Large intestine (tissue), 3 donors: ENCODE data around the gene CYP2A6. TPM values are rescaled to one million over a fixed set of nuclear protein-coding genes. Genes with fewer than 3 reads are reported as not detected.

Source experiments
- DNase-seq, 2 donors: peaks; one replicate each; pipeline versions ENCODE4 v3.0.0 to v3.0.0-alpha.2; 2013
- H3K27ac ChIP-seq: one replicate; pipeline ENCODE4 v1.5.1; 2013; ENCODE audit warnings: low read length
- H3K27me3 ChIP-seq: 2 replicates; pipeline ENCODE4 v1.6.1; 2013; ENCODE audit warnings: low read length; ENCODE audit not compliant: control insufficient read depth, insufficient read depth
- H3K36me3 ChIP-seq: 2 replicates; pipeline ENCODE4 v1.6.1; 2013; ENCODE audit warnings: low read length; ENCODE audit not compliant: control insufficient read depth, insufficient read depth
- H3K4me1 ChIP-seq: one replicate; pipeline ENCODE4 v1.6.1; 2013; ENCODE audit warnings: low read length; ENCODE audit not compliant: control insufficient read depth, insufficient read depth
- H3K4me3 ChIP-seq: one replicate; pipeline ENCODE4 v1.5.1; 2013; ENCODE audit warnings: low read length
- H3K9me3 ChIP-seq: one replicate; pipeline ENCODE4 v1.6.1; 2013; ENCODE audit warnings: mild to moderate bottlenecking, low read depth, low read length, moderate library complexity; ENCODE audit not compliant: control insufficient read depth
- WGBS: methylation state at CpG from one replicate; pipeline ENCODE4 v1.1.5; 2013; ENCODE audit warnings: low lambda C conversion rate; ENCODE audit not compliant: insufficient coverage; 5-methylcytosine and 5-hydroxymethylcytosine counted together
- polyA plus RNA-seq: library from polyadenylated mRNA; unstranded; fragments of 120-200 nt; gene quantifications from one replicate; pipeline ENCODE4 v1.2.1, GENCODE V29; 2013

The CYP2A6 gene
- polyA plus RNA-seq, 1 donor, result 0.07 TPM

- no peak for DNase-seq
- no peaks in the 10 kb centered on the region for H3K9me3 ChIP-seq
- peaks cover 68% of the 10 kb centered on the region for H3K4me1 ChIP-seq
- no peak overlapping the region for H3K4me3 ChIP-seq
- WGBS, result no CpG with 5 or more reads among the region's 18 CpGs
- H3K36me3 ChIP-seq, result peaks cover 58% of the 10 kb centered on the region
- H3K27ac ChIP-seq, result peak overlapping the region; percentile 2
- no peaks in the 10 kb centered on the region for H3K27me3 ChIP-seq
Observed at GRCh38 chr19:40807147-40808020, 42.9 kb downstream of the CYP2A6 start.

GRCh38 chr19:40806423-40807146, 43.7 kb downstream of the CYP2A6 start:
- peaks cover 66% of the 10 kb centered on the region for H3K36me3 ChIP-seq
- H3K27me3 ChIP-seq, result no peaks in the 10 kb centered on the region
- peak; percentile 88 to 89 for DNase-seq
- peak overlapping the region; percentile 3 for H3K27ac ChIP-seq
- H3K4me3 ChIP-seq, result no peak overlapping the region
- no peaks in the 10 kb centered on the region for H3K9me3 ChIP-seq
- H3K4me1 ChIP-seq, result peaks cover 68% of the 10 kb centered on the region
- no CpG with 5 or more reads among the region's 26 CpGs for WGBS

GRCh38 chr19:40805258-40805868, 44.9 kb downstream of the CYP2A6 start:
- H3K27me3 ChIP-seq, result no peaks in the 10 kb centered on the region
- peak overlapping the region; percentile 11 for H3K27ac ChIP-seq
- peaks cover 77% of the 10 kb centered on the region for H3K36me3 ChIP-seq
- peaks cover 74% of the 10 kb centered on the region for H3K4me1 ChIP-seq
- DNase-seq, result no peak
- peaks cover 2% of the 10 kb centered on the region for H3K9me3 ChIP-seq
- H3K4me3 ChIP-seq, result no peak overlapping the region
- no CpG with 5 or more reads among the region's 2 CpGs for WGBS

DNA sequence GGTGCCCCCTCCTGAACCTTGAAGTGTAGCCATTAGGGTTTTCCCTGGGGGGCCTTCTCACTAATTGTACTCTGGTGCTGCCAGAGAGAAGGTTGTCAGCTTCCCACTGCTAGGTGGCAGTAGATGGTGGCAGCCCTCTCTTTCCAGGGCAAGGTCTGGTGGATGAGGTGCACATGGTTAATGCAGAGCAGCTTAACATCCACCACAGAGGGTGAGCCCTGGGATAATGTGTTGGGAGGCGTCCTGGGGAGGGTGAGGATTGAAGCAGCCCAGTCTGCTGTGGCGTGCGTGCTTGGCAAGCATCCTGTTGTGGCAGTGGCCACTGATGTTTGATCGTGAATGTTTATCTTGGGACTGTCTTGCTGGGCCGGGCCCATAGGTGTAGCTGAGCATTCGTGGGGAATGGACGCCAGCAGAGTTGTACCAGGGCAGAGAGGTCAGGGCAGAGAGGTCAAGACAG, 45.4 kb downstream of the CYP2A6 start:
- peaks cover 74% of the 10 kb centered on the region for H3K4me1 ChIP-seq
- no peak overlapping the region for H3K4me3 ChIP-seq
- peaks cover 2% of the 10 kb centered on the region for H3K9me3 ChIP-seq
- WGBS, result no CpG with 5 or more reads among the region's 7 CpGs
- peaks cover 78% of the 10 kb centered on the region for H3K36me3 ChIP-seq
- H3K27ac ChIP-seq, result peak overlapping the region; percentile 6
- no peak for DNase-seq
- H3K27me3 ChIP-seq, result no peaks in the 10 kb centered on the region

GRCh38 chr19:40803857-40804782, 46.1 kb downstream of the CYP2A6 start:
- whole genome bisulfite sequencing, result no CpG with 5 or more reads among the region's 6 CpGs
- peak overlapping the region; percentile 44 for H3K27ac ChIP-seq
- H3K4me1 ChIP-seq, result peaks cover 71% of the 10 kb centered on the region
- peaks cover 2% of the 10 kb centered on the region for H3K9me3 ChIP-seq
- no peak overlapping the region for H3K4me3 ChIP-seq
- H3K36me3 ChIP-seq, result peaks cover 71% of the 10 kb centered on the region
- no peaks in the 10 kb centered on the region for H3K27me3 ChIP-seq
- DNase-seq, result peak; percentile 58 to 70

- H3K4me3 ChIP-seq, result no peak overlapping the region
Observed at GRCh38 chr19:40803170-40803856, 46.9 kb downstream of the CYP2A6 start.

GRCh38 chr19:40802300-40803169, 47.7 kb downstream of the CYP2A6 start:
- 80% methylated on average over 1 of the region's 11 CpGs for WGBS
- peak in 1 of 2 donors; percentile 47 for DNase-seq
- H3K4me3 ChIP-seq, result peak overlapping the region; percentile 8

More at GRCh38 chr19:40803170-40803856, 46.9 kb downstream of the CYP2A6 start:
- peaks cover 64% of the 10 kb centered on the region for H3K36me3 ChIP-seq
- H3K27me3 ChIP-seq, result no peaks in the 10 kb centered on the region
- peaks cover 2% of the 10 kb centered on the region for H3K9me3 ChIP-seq
- H3K4me1 ChIP-seq, result peaks cover 71% of the 10 kb centered on the region
- peak overlapping the region; percentile 44 for H3K27ac ChIP-seq
- WGBS, result no CpG with 5 or more reads among the region's 9 CpGs
- no peak for DNase-seq

GRCh38 chr19:40801426-40802299, 48.6 kb downstream of the CYP2A6 start:
- no peak for DNase-seq
- peaks cover 65% of the 10 kb centered on the region for H3K4me1 ChIP-seq
- H3K9me3 ChIP-seq, result peaks cover 2% of the 10 kb centered on the region
- peaks cover 50% of the 10 kb centered on the region for H3K36me3 ChIP-seq
- H3K27ac ChIP-seq, result peak overlapping the region; percentile 44
- no peaks in the 10 kb centered on the region for H3K27me3 ChIP-seq
- no CpG with 5 or more reads among the region's 13 CpGs for WGBS
- peak overlapping the region; percentile 8 for H3K4me3 ChIP-seq

More at GRCh38 chr19:40802300-40803169, 47.7 kb downstream of the CYP2A6 start:
- Histone ChIP-seq H3K27me3 (no peaks in the 10 kb centered on the region), H3K27ac (peak overlapping the region; percentile 44), H3K36me3 (peaks cover 57% of the 10 kb centered on the region), H3K4me1 (peaks cover 71% of the 10 kb centered on the region), H3K9me3 (peaks cover 2% of the 10 kb centered on the region)
